IMR-90 (cell line): Measurements from ENCODE around the gene AADACL4. TPM values are rescaled to one million over a fixed set of nuclear protein-coding genes. Genes with fewer than 3 reads are reported as not detected.
A peak's percentile ranks its signal among the peaks of the same experiment; 100 is the strongest.

ENCODE experiments used
- ATAC-seq: fragments of 200-7000 bp; cut with Tn5 transposase; 2 replicates; pipeline ENCODE4 v1.9.1; 2020; ENCODE audit warnings: low read depth, mild to moderate bottlenecking, moderate library complexity
- Bru-seq: library from RNA; stranded (reverse); fragments of 400-500 nt; gene quantifications from one replicate; lab custom pipeline; 2021; lab: Mats Ljungman, UMichigan
- BruChase-seq, 2 experiments: library from RNA; stranded (reverse); fragments of 400-500 nt; gene quantifications; one replicate each; lab custom pipeline; 2021; lab: Mats Ljungman, UMichigan
- BruUV-seq: library from RNA; stranded (reverse); fragments of 400-500 nt; replicated peaks from 2 replicates; lab custom pipeline; 2021; lab: Mats Ljungman, UMichigan
- CTCF ChIA-PET: fragments of 300-600 bp; formaldehyde crosslinking; extraction: SDS; loops from one replicate; lab custom pipeline; 2021; ENCODE audit warnings: antibody characterized with exemption; lab: Yijun Ruan, JAX
- POLR2A ChIA-PET: fragments of 300-600 bp; sonication (Branson Sonifier 250); formaldehyde crosslinking; loops from one replicate; lab custom pipeline; 2022; ENCODE audit warnings: antibody characterized with exemption; ENCODE audit not compliant: unreplicated experiment; lab: Charles Lee
- DNase-seq: peaks from one replicate; pipeline ENCODE4 v3.0.0; 2013
- H2AFZ ChIP-seq: replicated peaks from 2 replicates; pipeline ENCODE3; 2013; ENCODE audit warnings: low read length, mild to moderate bottlenecking; ENCODE audit not compliant: poor library complexity
- H2AK5ac ChIP-seq: 2 replicates; pipeline ENCODE4 v1.6.1; 2013; ENCODE audit warnings: low read depth, low read length, inconsistent platforms
- H2AK9ac ChIP-seq: replicated peaks from 2 replicates; pipeline ENCODE3; 2013; ENCODE audit warnings: mild to moderate bottlenecking, low read depth, low read length, moderate library complexity; ENCODE audit not compliant: poor library complexity
- H2BK120ac ChIP-seq: 2 replicates; pipeline ENCODE4 v1.6.1; 2013; ENCODE audit warnings: low read depth, low read length, inconsistent platforms
- H2BK15ac ChIP-seq: 3 replicates; pipeline ENCODE4 v1.6.1; 2013; ENCODE audit warnings: low read depth, low read length, inconsistent platforms
- H2BK20ac ChIP-seq: 2 replicates; pipeline ENCODE4 v1.6.1; 2013; ENCODE audit warnings: low read depth, mild to moderate bottlenecking, inconsistent platforms, low read length, moderate library complexity
- H2BK5ac ChIP-seq: 2 replicates; pipeline ENCODE4 v1.6.1; 2013; ENCODE audit warnings: mild to moderate bottlenecking, low read depth, low read length, inconsistent platforms; ENCODE audit not compliant: poor library complexity, severe bottlenecking
- H3K14ac ChIP-seq: replicated peaks from 2 replicates; pipeline ENCODE4 v1.6.1; 2013; ENCODE audit warnings: low read depth, low read length, inconsistent platforms
- H3K18ac ChIP-seq: 2 replicates; pipeline ENCODE4 v1.6.1; 2013; ENCODE audit warnings: low read depth, low read length, control low read depth
- H3K23ac ChIP-seq: 2 replicates; pipeline ENCODE4 v1.6.1; 2013; ENCODE audit warnings: low read depth, low read length, inconsistent platforms
- H3K27ac ChIP-seq: 2 replicates; pipeline ENCODE4 v1.5.1; 2013; ENCODE audit warnings: mild to moderate bottlenecking, control low read depth, low read length; ENCODE audit not compliant: insufficient read depth
- H3K27me3 ChIP-seq: 2 replicates; pipeline ENCODE4 v1.6.1; 2013; ENCODE audit warnings: low read length; ENCODE audit not compliant: control insufficient read depth, insufficient read depth
- H3K36me3 ChIP-seq: 2 replicates; pipeline ENCODE4 v1.6.1; 2013; ENCODE audit warnings: low read length, mixed read lengths; ENCODE audit not compliant: control insufficient read depth, insufficient read depth
- H3K4ac ChIP-seq: 2 replicates; pipeline ENCODE4 v1.6.1; 2013; ENCODE audit warnings: low read depth, low read length, inconsistent platforms
- H3K4me1 ChIP-seq: 2 replicates; pipeline ENCODE4 v1.6.1; 2013; ENCODE audit warnings: low read length, mixed read lengths; ENCODE audit not compliant: control insufficient read depth, insufficient read depth
- H3K4me2 ChIP-seq: 2 replicates; pipeline ENCODE4 v1.6.1; 2013; ENCODE audit warnings: low read depth, mild to moderate bottlenecking, control low read depth, low read length, moderate library complexity
- H3K4me3 ChIP-seq: 2 replicates; pipeline ENCODE4 v1.5.1; 2013; ENCODE audit warnings: low read depth, mild to moderate bottlenecking, control low read depth, low read length, moderate library complexity; ENCODE audit not compliant: insufficient read depth
- H3K56ac ChIP-seq: 2 replicates; pipeline ENCODE4 v1.6.1; 2013; ENCODE audit warnings: low read length, inconsistent platforms; ENCODE audit not compliant: insufficient read depth; ENCODE audit errors: extremely low read depth
- H3K79me1 ChIP-seq, 2 experiments: 2 replicates each; pipeline ENCODE4 v1.6.1; 2013; ENCODE audit warnings: low read length in 2 of 2, inconsistent platforms in 1 of 2, low read depth in 1 of 2
- H3K9ac ChIP-seq: 2 replicates; pipeline ENCODE4 v1.6.1; 2013; ENCODE audit warnings: low read depth, low read length, control low read depth
- H3K9me1 ChIP-seq: 2 replicates; pipeline ENCODE4 v1.6.1; 2013; ENCODE audit warnings: low read length, inconsistent platforms; ENCODE audit not compliant: insufficient read depth
- H3K9me3 ChIP-seq: 2 replicates; pipeline ENCODE4 v1.6.1; 2013; ENCODE audit warnings: low read length; ENCODE audit not compliant: control insufficient read depth, insufficient read depth
- H4K20me1 ChIP-seq: 2 replicates; pipeline ENCODE4 v1.6.1; 2013; ENCODE audit warnings: low read length, inconsistent platforms; ENCODE audit not compliant: insufficient read depth
- H4K5ac ChIP-seq: 2 replicates; pipeline ENCODE4 v1.6.1; 2013; ENCODE audit warnings: mild to moderate bottlenecking, low read depth, low read length, control low read depth
- H4K8ac ChIP-seq, 2 experiments: 2 replicates each; pipeline ENCODE4 v1.6.1; 2013; ENCODE audit warnings: low read depth in 2 of 2, low read length in 2 of 2, control low read depth in 1 of 2, inconsistent platforms in 1 of 2
- H4K91ac ChIP-seq: 2 replicates; pipeline ENCODE4 v1.6.1; 2013; ENCODE audit warnings: low read depth, low read length, inconsistent platforms; ENCODE audit not compliant: insufficient read depth
- BHLHE40 ChIP-seq: fragments of 150-350 bp; IDR thresholded peaks from 2 replicates; pipeline ENCODE4 v1.6.1; 2016; ENCODE audit warnings: mild to moderate bottlenecking, low read depth, low read length
- FOS ChIP-seq: fragments of 150-350 bp; IDR thresholded peaks from 2 replicates; pipeline ENCODE4 v1.6.1; 2016; ENCODE audit warnings: low read depth, low read length
- MAFK ChIP-seq: IDR thresholded peaks from 2 replicates; pipeline ENCODE4 v1.6.1; 2012; ENCODE audit warnings: low read depth, low read length, improper control_type of control experiment
- NFE2L2 ChIP-seq: fragments of 150-350 bp; IDR thresholded peaks from 2 replicates; pipeline ENCODE4 v1.6.1; 2016; ENCODE audit warnings: low read depth, mild to moderate bottlenecking, low read length
- POLR2A ChIP-seq: IDR thresholded peaks from 2 replicates; pipeline ENCODE4 v1.6.1; 2012; ENCODE audit warnings: mild to moderate bottlenecking, low read depth, low read length
- RAD21 ChIP-seq: IDR thresholded peaks from 2 replicates; pipeline ENCODE4 v1.6.1; 2012; ENCODE audit warnings: low read length, improper control_type of control experiment
- RCOR1 ChIP-seq: IDR thresholded peaks from 2 replicates; pipeline ENCODE4 v1.6.1; 2012; ENCODE audit warnings: mild to moderate bottlenecking, low read length, improper control_type of control experiment; ENCODE audit not compliant: insufficient replicate concordance
- RFX5 ChIP-seq: IDR thresholded peaks from 2 replicates; pipeline ENCODE4 v1.8.0; 2012; ENCODE audit warnings: low read depth, mild to moderate bottlenecking, low read length, moderate library complexity
- SMC3 ChIP-seq: fragments of 150-350 bp; IDR thresholded peaks from 2 replicates; pipeline ENCODE4 v1.6.1; 2016; ENCODE audit warnings: low read depth, mild to moderate bottlenecking, antibody characterized with exemption, low read length, moderate library complexity
- WGBS, 2 experiments: methylation state at CpG; one replicate each; pipeline versions ENCODE4 v1.1.5 to v1.1.7; 2013; ENCODE audit warnings: missing lambda C conversion rate in 2 of 2; ENCODE audit not compliant: insufficient read length in 1 of 2; ENCODE audit errors: extremely low coverage in 2 of 2; 5-methylcytosine and 5-hydroxymethylcytosine counted together
- dilution Hi-C: fragments of 300-500 bp; cut with HindIII; formaldehyde crosslinking; loops from one replicate; pipeline ENCODE4 v1.14.3; 2018; ENCODE audit warnings: low sequenced_read_pairs; ENCODE audit not compliant: unreplicated experiment
- in situ Hi-C: fragments of 300-500 bp; cut with MboI; formaldehyde crosslinking; loops from 3 replicates; pipeline ENCODE4 v1.14.3; 2019; ENCODE audit warnings: low sequenced_read_pairs, inconsistent platforms, mixed read lengths
- intact Hi-C: fragments of 100-400 bp; cut with micrococcal nuclease; formaldehyde crosslinking; loops from 2 replicates; pipeline ENCODE4 v1.10.0; 2022
- long read RNA-seq: library from polyadenylated mRNA; unstranded; transcript quantifications from one replicate; pipeline ENCODE4 v2.0.0, GENCODE V29; 2021; ENCODE audit not compliant: unreplicated experiment
- polyA plus RNA-seq, 3 experiments: library from polyadenylated mRNA; depleted of rRNA; stranded (reverse); fragments of >200 nt; gene quantifications; 2 replicates each; pipeline ENCODE4 v1.2.3, GENCODE V29; 2012; ENCODE audit warnings: low replicate concordance in 1 of 3
- total RNA-seq: library from RNA; depleted of rRNA; stranded (reverse); fragments of >200 nt; gene quantifications from 2 replicates; pipeline ENCODE4 v1.2.3, GENCODE V29; 2012; rRNA removed

The AADACL4 gene
- total RNA-seq (not detected in 2 replicates), polyA plus RNA-seq (2012; rRNA removed) (not detected in 2 replicates), Bru-seq, nascent RNA (percentile 7 among the genes with signal in this experiment), BruChase-seq, experiment 1, labeled RNA remaining after a 6-hour chase (percentile 10 among the genes with signal in this experiment), BruChase-seq, experiment 2, labeled RNA remaining after a 2-hour chase (percentile 7 among the genes with signal in this experiment)
- polyA plus RNA-seq (2012; cell fraction: cytosol; rRNA removed) = not detected in 2 replicates
- polyA plus RNA-seq (2012; cell fraction: nucleus; rRNA removed; ENCODE audit: low replicate concordance) = 0.10 TPM in 1 of 2 replicates, not detected in the other
- long read RNA-seq = 0 reads

DNA sequence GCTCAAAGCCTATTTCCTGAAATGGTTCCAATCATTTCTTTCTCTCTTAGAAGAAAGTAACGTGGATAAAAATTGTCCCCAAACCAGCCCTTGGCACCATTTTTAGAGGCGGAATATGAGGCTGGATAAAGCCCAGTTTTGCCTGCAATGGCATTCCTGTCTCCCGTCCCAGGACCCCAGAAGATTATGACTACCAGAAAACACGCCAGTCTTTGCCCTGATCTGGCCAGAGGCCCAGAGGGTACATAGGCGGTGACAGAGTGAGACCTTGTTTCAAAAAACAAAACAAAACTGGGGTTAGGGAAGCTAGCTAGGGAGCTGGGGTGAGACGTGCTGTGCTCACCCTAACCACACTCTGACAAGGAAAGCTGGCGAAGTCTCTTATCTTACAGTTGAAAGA is at the start of gene AADACL4:
Gene AADACL4 (plus strand): TSS at position 301 of the 400 bp plus-strand sequence. CDS start 462 bp downstream, outside the sequence.
- 70% methylated on average over 2 of the region's 7 CpGs; no CpG with 5 or more reads in 1 of the 2 experiments for WGBS, 2 experiments
- Histone ChIP-seq H2AK5ac (no peak within 1 kb of the TSS), H3K14ac (no peak within 1 kb of the TSS), H3K9me1 (no peaks in the 10 kb centered on the region), H2AK9ac (no peak within 1 kb of the TSS), H4K91ac (no peak within 1 kb of the TSS), H2BK15ac (no peak within 1 kb of the TSS), H3K9me3 (peaks cover 14% of the 10 kb centered on the region), H2BK5ac (no peak within 1 kb of the TSS), H4K8ac (no peak within 1 kb of the TSS), H3K4me2 (no peak within 1 kb of the TSS), H3K79me1 (no peaks in the 10 kb centered on the region), H3K36me3 (no peaks in the 10 kb centered on the region), H3K4me3 (no peak within 1 kb of the TSS), H2BK20ac (no peak within 1 kb of the TSS), H4K20me1 (no peaks in the 10 kb centered on the region), H3K56ac (no peak within 1 kb of the TSS), H3K9ac (no peak within 1 kb of the TSS), H3K23ac (no peak within 1 kb of the TSS), H2AFZ (no peak within 1 kb of the TSS), H4K5ac (no peak within 1 kb of the TSS), H2BK120ac (no peak within 1 kb of the TSS), H3K4ac (no peak within 1 kb of the TSS), H3K18ac (no peak within 1 kb of the TSS), H3K27me3 (peaks cover 28% of the 10 kb centered on the region), H3K27ac (no peak within 1 kb of the TSS), H3K4me1 (no peaks in the 10 kb centered on the region)
- ChIA-PET CTCF (interaction anchor here (0.6 to 0.7 kb wide), 2 partner anchors 12 to 23 kb away, joined by 3 read pairs; no protein-coding TSS in a partner anchor), POLR2A (no interaction called here)
- ATAC-seq (no peak), DNase-seq (no peak)
- in situ Hi-C loops (no loop called here), intact Hi-C loops (no loop called here), dilution Hi-C loops (no loop called here)
- TF ChIP-seq RCOR1 (no peak), POLR2A (no peak), SMC3 (no peak), FOS (no peak), BHLHE40 (no peak), RAD21 (no peak), MAFK (no peak), RFX5 (no peak), NFE2L2 (no peak)
- no TSS peak for BruUV-seq
